NT2/D1 (cell line): Measurements from ENCODE around the gene GATA1.

Experiments
- SUZ12 ChIP-seq: IDR thresholded peaks from 2 replicates; pipeline ENCODE4 v1.6.1; 2011; ENCODE audit not compliant: insufficient read length, insufficient read depth; ENCODE audit errors: extremely low read depth
- YY1 ChIP-seq: IDR thresholded peaks from 2 replicates; pipeline ENCODE4 v1.6.1; 2011; ENCODE audit not compliant: insufficient read length, insufficient read depth
- ZNF274 ChIP-seq: IDR thresholded peaks from 2 replicates; pipeline ENCODE4 v1.6.1; 2011; ENCODE audit warnings: mild to moderate bottlenecking, low read depth, low read length

- TF ChIP-seq ZNF274, result no peak
- no peak for TF ChIP-seq YY1
- no peak for TF ChIP-seq SUZ12
Observed at GRCh38 chrX:48833542-48834138, 47.2 kb downstream of the GATA1 start.
